ENCODE results near the gene NR3C2. TPM values are rescaled to one million over a fixed set of nuclear protein-coding genes. Genes with fewer than 3 reads are reported as not detected.

Gene NR3C2
- total RNA-seq, 1 experiment from 2014 or later: 2.7 TPM

- TF ChIP-seq EGR1 (IDR thresholded peaks at IDR 0.05; ENCODE audit: low read depth) (no peak), RAD21 (IDR thresholded peaks at IDR 0.05; ENCODE audit: low read depth) (no peak)
These were observed 163.9 kb downstream of the NR3C2 start (continued) for GRCh38 chr4:148278310-148278709.

- POLR2A ChIA-PET: no interaction called here
- Histone ChIP-seq H2AFZ (ENCODE audit: low read depth, low read length, poor library complexity, severe bottlenecking) (no peak overlapping the region), H3K27ac (ENCODE audit: low read depth, low read length) (no peak overlapping the region), H3K9me2 (ENCODE audit: insufficient read depth) (no peaks in the 10 kb centered on the region), H3K9me3 (ENCODE audit: control insufficient read depth in 1 of 2, insufficient read depth in 1 of 2, low read depth in 1 of 2, low read length in 2 of 2) (no peaks in the 10 kb centered on the region), H3K27me3 (ENCODE audit: insufficient read depth, low read length) (no peaks in the 10 kb centered on the region), H3K36me3 (ENCODE audit: control insufficient read depth in 1 of 2, insufficient read depth in 2 of 2, low read length in 2 of 2) (no peaks in the 10 kb centered on the region), H4K20me1 (ENCODE audit: insufficient read depth) (no peaks in the 10 kb centered on the region), H3K4me2 (ENCODE audit: low read length) (no peak overlapping the region), H3K9ac (ENCODE audit: low read length) (no peak overlapping the region), H3K79me2 (ENCODE audit: insufficient read depth, low read length) (no peaks in the 10 kb centered on the region), H3K4me1 (ENCODE audit: control insufficient read depth in 1 of 2, insufficient read depth in 2 of 2, low read length in 2 of 2) (no peaks in the 10 kb centered on the region), H3K4me3 (replicated peaks in 1 of 2; ENCODE audit: low read depth in 1 of 2, low read length in 2 of 2) (no peak overlapping the region)
- no peak for DNase-seq (ENCODE audit: low read depth, low spot score)
- ATAC-seq: no peak
- no peak for TF ChIP-seq YY1 (IDR thresholded peaks at IDR 0.05; ENCODE audit: extremely low read depth, insufficient replicate concordance, low read depth, low read length)
- TF ChIP-seq SIN3A (IDR thresholded peaks at IDR 0.05; ENCODE audit: low read depth): no peak
- TF ChIP-seq, protein P1, sequence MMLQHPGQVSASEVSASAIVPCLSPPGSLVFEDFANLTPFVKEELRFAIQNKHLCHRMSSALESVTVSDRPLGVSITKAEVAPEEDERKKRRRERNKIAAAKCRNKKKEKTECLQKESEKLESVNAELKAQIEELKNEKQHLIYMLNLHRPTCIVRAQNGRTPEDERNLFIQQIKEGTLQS (IDR thresholded peaks at IDR 0.05): no peak
- TF ChIP-seq EGR1 (IDR thresholded peaks at IDR 0.05; ENCODE audit: low read depth): no peak
- no peak for TF ChIP-seq EZH2 (IDR thresholded peaks at IDR 0.05)
- no peak for TF ChIP-seq RAD21 (IDR thresholded peaks at IDR 0.05; ENCODE audit: low read depth)
- no peak for TF ChIP-seq POLR2A (IDR thresholded peaks at IDR 0.05; ENCODE audit: borderline replicate concordance, extremely low read depth, insufficient read depth, insufficient read length)
- no peak for TF ChIP-seq CEBPB (IDR thresholded peaks at IDR 0.05; ENCODE audit: low read depth)
- no peak for TF ChIP-seq FOSL1 (IDR thresholded peaks at IDR 0.05; ENCODE audit: low read depth)
- TF ChIP-seq, protein P2, sequence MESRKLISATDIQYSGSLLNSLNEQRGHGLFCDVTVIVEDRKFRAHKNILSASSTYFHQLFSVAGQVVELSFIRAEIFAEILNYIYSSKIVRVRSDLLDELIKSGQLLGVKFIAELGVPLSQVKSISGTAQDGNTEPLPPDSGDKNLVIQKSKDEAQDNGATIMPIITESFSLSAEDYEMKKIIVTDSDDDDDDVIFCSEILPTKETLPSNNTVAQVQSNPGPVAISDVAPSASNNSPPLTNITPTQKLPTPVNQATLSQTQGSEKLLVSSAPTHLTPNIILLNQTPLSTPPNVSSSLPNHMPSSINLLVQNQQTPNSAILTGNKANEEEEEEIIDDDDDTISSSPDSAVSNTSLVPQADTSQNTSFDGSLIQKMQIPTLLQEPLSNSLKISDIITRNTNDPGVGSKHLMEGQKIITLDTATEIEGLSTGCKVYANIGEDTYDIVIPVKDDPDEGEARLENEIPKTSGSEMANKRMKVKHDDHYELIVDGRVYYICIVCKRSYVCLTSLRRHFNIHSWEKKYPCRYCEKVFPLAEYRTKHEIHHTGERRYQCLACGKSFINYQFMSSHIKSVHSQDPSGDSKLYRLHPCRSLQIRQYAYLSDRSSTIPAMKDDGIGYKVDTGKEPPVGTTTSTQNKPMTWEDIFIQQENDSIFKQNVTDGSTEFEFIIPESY (IDR thresholded peaks at IDR 0.05; ENCODE audit: extremely low read depth, insufficient replicate concordance, low read length): no peak
- no peak for TF ChIP-seq ELF1 (IDR thresholded peaks at IDR 0.05; ENCODE audit: borderline replicate concordance, low read depth)
- TF ChIP-seq SP1 (IDR thresholded peaks at IDR 0.05; ENCODE audit: low read depth): no peak
- TF ChIP-seq CBX3 (IDR thresholded peaks at IDR 0.05; ENCODE audit: low read depth): no peak
- TF ChIP-seq EZH2phosphoT487 (IDR thresholded peaks at IDR 0.05; ENCODE audit: borderline replicate concordance): no peak
- no peak for TF ChIP-seq TCF7L2 (IDR thresholded peaks at IDR 0.05; ENCODE audit: borderline replicate concordance, extremely low read depth, insufficient read depth, insufficient read length)
- no peak for TF ChIP-seq ZFX (IDR thresholded peaks at IDR 0.05)
- no peak for TF ChIP-seq ZNF274 (IDR thresholded peaks at IDR 0.05; ENCODE audit: low read depth, low read length)
- TF ChIP-seq SRF (IDR thresholded peaks at IDR 0.05; ENCODE audit: low read depth): no peak
- TF ChIP-seq MAX (IDR thresholded peaks at IDR 0.05): no peak
- intact Hi-C loops (cut with micrococcal nuclease): no loop called here
- BruUV-seq (replicated peaks): no TSS peak
- CTCF ChIA-PET: no interaction called here
- RAD21 ChIA-PET (ENCODE audit: low non-redundant PET in 1 of 2, low total read pairs in 2 of 2, uncharacterized antibody in 2 of 2, unreplicated experiment in 2 of 2): no interaction called here
These were observed 166.9 kb downstream of the NR3C2 start for GRCh38 chr4:148275266-148275665.
